Amniotic epithelial cell (primary cell): ENCODE measurements around the gene DNAH1.
A peak's percentile ranks its signal among the peaks of the same experiment; 100 is the strongest.

ENCODE experiments used
- DNase-seq: peaks from one replicate; pipeline ENCODE4 v3.0.0-alpha.2; 2010; ENCODE audit warnings: low read depth

The DNAH1 gene

GRCh38 chr3:52357151-52358080 is 41.3 kb downstream of the DNAH1 start:
- no peak for DNase-seq

- DNase-seq: no peak
Measured at GRCh38 chr3:52358362-52358940, 42.3 kb downstream of the DNAH1 start.

GRCh38 chr3:52359116-52359855 is 43.2 kb downstream of the DNAH1 start:
- DNase-seq: no peak

- DNase-seq: no peak
Measured at GRCh38 chr3:52361011-52361410, 44.9 kb downstream of the DNAH1 start.

- DNase-seq: no peak
Measured at GRCh38 chr3:52361454-52361853, 45.3 kb downstream of the DNAH1 start.

- DNase-seq: no peak
Measured at GRCh38 chr3:52361898-52362297, 45.8 kb downstream of the DNAH1 start.

- DNase-seq: no peak
Measured at GRCh38 chr3:52364322-52365035, 48.4 kb downstream of the DNAH1 start.

GRCh38 chr3:52366527-52366926 is 50.4 kb downstream of the DNAH1 start:
- DNase-seq: no peak

- DNase-seq: no peak
Measured at GRCh38 chr3:52367891-52368880, 52.1 kb downstream of the DNAH1 start.

- no peak for DNase-seq
Measured at GRCh38 chr3:52370531-52370930, 54.4 kb downstream of the DNAH1 start.

- no peak for DNase-seq
Measured at GRCh38 chr3:52372822-52373504, 56.8 kb downstream of the DNAH1 start.

- DNase-seq: no peak
Measured at GRCh38 chr3:52373676-52374075, 57.6 kb downstream of the DNAH1 start.

- no peak for DNase-seq
Measured at GRCh38 chr3:52374173-52374572, 58.1 kb downstream of the DNAH1 start.

GRCh38 chr3:52379610-52380009 is 63.5 kb downstream of the DNAH1 start:
- no peak for DNase-seq

- DNase-seq: no peak
Measured at GRCh38 chr3:52380023-52380422, 63.9 kb downstream of the DNAH1 start.

- DNase-seq: no peak
Measured at GRCh38 chr3:52381623-52382022, 65.5 kb downstream of the DNAH1 start.

GRCh38 chr3:52383446-52383845 is 67.3 kb downstream of the DNAH1 start:
- no peak for DNase-seq

- no peak for DNase-seq
Measured at GRCh38 chr3:52384019-52384761, 68.1 kb downstream of the DNAH1 start.

GRCh38 chr3:52385157-52385556 is 69.0 kb downstream of the DNAH1 start:
- peak; percentile 48 for DNase-seq

- DNase-seq: no peak
Measured at GRCh38 chr3:52387481-52387880, 71.4 kb downstream of the DNAH1 start.
